MCF 10A (cell line): ENCODE measurements around the gene EFEMP2. TPM values are rescaled to one million over a fixed set of nuclear protein-coding genes. Genes with fewer than 3 reads are reported as not detected.
A peak's percentile ranks its signal among the peaks of the same experiment; 100 is the strongest.
"Not testable (repeated sequence)": the region's sequence is repeated elsewhere in the genome, so short reads cannot be mapped to it uniquely, and the experiment has no call there.

ENCODE experiments used
- BruUV-seq: library from RNA; stranded (reverse); fragments of 400-500 nt; replicated peaks from 2 replicates; lab custom pipeline; 2021; lab: Mats Ljungman, UMichigan
- CTCF ChIA-PET: fragments of 300-600 bp; sonication (Branson Sonifier 250); formaldehyde crosslinking; extraction: SDS; loops from one replicate; lab custom pipeline; 2021; ENCODE audit warnings: antibody characterized with exemption, inconsistent platforms; lab: Yijun Ruan, JAX
- POLR2A ChIA-PET: fragments of 300-600, 350-650 bp; sonication (Branson Sonifier 250); formaldehyde crosslinking; extraction: SDS; loops from one replicate; lab custom pipeline; 2020; ENCODE audit warnings: antibody characterized with exemption, inconsistent platforms; lab: Yijun Ruan, JAX
- DNase-seq: peaks from one replicate; pipeline ENCODE4 v3.0.0-alpha.2; 2018; ENCODE audit not compliant: unreplicated experiment
- H3K27ac Mint-ChIP-seq: one replicate; pipeline ENCODE4 v1.8.0; 2022; ENCODE audit warnings: mild to moderate bottlenecking, low read depth, mixed read lengths; ENCODE audit not compliant: unreplicated experiment
- H3K27me3 Mint-ChIP-seq: one replicate; pipeline ENCODE4 v1.8.0; 2022; ENCODE audit warnings: mixed read lengths; ENCODE audit not compliant: insufficient read depth, unreplicated experiment
- H3K36me3 Mint-ChIP-seq: one replicate; pipeline ENCODE4 v1.8.0; 2022; ENCODE audit warnings: mild to moderate bottlenecking, moderate library complexity, mixed read lengths; ENCODE audit not compliant: insufficient read depth, unreplicated experiment
- H3K4me1 Mint-ChIP-seq: one replicate; pipeline ENCODE4 v1.8.0; 2022; ENCODE audit warnings: mixed read lengths; ENCODE audit not compliant: insufficient read depth, unreplicated experiment
- H3K4me3 Mint-ChIP-seq: one replicate; pipeline ENCODE4 v1.8.0; 2022; ENCODE audit warnings: mild to moderate bottlenecking, moderate library complexity, mixed read lengths; ENCODE audit not compliant: unreplicated experiment
- H3K9me3 Mint-ChIP-seq: one replicate; pipeline ENCODE4 v1.8.0; 2022; ENCODE audit warnings: mixed read lengths; ENCODE audit not compliant: unreplicated experiment
- intact Hi-C: fragments of 100-400 bp; cut with micrococcal nuclease; formaldehyde crosslinking; loops from 2 replicates; pipeline ENCODE4 v1.14.1; 2022
- total RNA-seq: library from RNA; stranded (reverse); gene quantifications from 2 replicates; pipeline ENCODE4 v1.2.3, GENCODE V29; 2022
- TF ChIP-seq, protein P1 (sequence below): fragments of 200-600 bp; IDR thresholded peaks from one replicate; pipeline ENCODE4 v1.8.0; 2022; ENCODE audit warnings: antibody characterized with exemption, mild to moderate bottlenecking; ENCODE audit not compliant: unreplicated experiment

Gene EFEMP2
- total RNA-seq, 1 experiment from 2014 or later, result 2.4 TPM

DNA sequence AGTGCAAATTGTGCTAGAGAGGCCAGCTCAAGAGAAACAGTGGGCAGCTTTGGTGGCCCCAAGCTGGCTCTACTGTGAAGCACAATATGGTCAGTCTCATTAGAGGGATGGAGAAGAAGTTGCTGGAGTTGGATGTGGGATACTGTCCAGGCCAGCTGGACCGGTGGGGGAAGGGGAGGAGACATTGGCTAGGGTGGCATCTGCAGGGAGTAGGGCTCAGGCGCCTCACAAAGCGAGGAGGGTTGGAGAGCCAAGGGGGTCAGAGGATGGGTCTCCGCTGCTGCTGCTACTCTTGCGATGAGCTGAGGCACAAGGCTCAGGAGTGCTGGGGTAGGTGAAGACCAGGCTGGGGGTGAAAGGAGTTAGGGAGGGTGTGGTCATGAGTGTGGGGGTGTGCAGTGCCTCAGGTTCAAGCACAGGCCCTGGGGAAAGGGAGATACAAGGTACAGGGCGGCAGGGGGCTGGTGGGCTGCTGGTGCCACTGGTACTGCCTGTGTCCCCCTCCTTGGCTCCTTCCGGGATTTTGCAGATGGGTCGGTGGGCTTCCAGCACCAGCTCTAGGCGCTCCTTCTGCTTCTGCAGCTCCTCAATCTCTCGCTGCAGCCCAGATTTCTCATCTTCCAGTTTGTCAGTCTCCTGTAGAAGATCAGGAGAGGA lies 20.2 kb upstream of the EFEMP2 start:
- TF ChIP-seq, protein P1, sequence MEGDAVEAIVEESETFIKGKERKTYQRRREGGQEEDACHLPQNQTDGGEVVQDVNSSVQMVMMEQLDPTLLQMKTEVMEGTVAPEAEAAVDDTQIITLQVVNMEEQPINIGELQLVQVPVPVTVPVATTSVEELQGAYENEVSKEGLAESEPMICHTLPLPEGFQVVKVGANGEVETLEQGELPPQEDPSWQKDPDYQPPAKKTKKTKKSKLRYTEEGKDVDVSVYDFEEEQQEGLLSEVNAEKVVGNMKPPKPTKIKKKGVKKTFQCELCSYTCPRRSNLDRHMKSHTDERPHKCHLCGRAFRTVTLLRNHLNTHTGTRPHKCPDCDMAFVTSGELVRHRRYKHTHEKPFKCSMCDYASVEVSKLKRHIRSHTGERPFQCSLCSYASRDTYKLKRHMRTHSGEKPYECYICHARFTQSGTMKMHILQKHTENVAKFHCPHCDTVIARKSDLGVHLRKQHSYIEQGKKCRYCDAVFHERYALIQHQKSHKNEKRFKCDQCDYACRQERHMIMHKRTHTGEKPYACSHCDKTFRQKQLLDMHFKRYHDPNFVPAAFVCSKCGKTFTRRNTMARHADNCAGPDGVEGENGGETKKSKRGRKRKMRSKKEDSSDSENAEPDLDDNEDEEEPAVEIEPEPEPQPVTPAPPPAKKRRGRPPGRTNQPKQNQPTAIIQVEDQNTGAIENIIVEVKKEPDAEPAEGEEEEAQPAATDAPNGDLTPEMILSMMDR, result no peak
- no peaks in the 10 kb centered on the region for H3K27me3 Mint-ChIP-seq
- peak overlapping the region; percentile 71 for H3K27ac Mint-ChIP-seq
- peak overlapping the region; percentile 90 for H3K4me3 Mint-ChIP-seq
- no peaks in the 10 kb centered on the region for H3K9me3 Mint-ChIP-seq
- BruUV-seq, result no TSS peak
- no peak for DNase-seq
- intact Hi-C loops, result no loop called here
- peaks cover 75% of the 10 kb centered on the region for H3K36me3 Mint-ChIP-seq
- ChIA-PET CTCF (interaction anchor here (0.6 to 1.6 kb wide), 5 partner anchors 9 to 96 kb away, joined by 3 to 5 read pairs (median 4); no protein-coding TSS in a partner anchor), POLR2A (interaction anchor here (1.1 to 9.9 kb wide), 6 partner anchors 6 to 188 kb away, joined by 3 to 222 read pairs (median 56); partner anchors contain the start of genes CFL1, FOSL1 and MUS81)
- H3K4me1 Mint-ChIP-seq, result peaks cover 54% of the 10 kb centered on the region

DNA sequence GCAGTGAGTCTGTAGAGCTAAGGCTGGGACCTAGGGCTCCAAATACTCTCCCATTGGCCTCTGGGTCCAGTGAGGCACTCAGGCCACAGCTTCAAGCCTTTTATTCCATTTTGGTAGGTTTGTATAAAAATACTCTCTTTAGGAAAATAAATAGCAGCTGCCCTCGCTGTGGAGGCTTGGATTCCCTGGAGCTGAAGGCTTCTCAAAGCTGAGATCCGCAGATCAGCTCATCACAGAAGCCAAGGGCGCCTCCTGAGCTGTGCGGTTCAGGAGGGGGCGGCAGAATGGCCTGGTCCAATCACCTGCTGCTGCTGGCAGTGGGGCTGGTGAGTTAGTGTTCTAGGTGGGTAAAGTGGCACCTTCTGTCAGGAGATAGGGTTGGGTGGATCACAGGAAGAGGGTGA lies 19.5 kb upstream of the EFEMP2 start:
- BruUV-seq, H3K27me3 Mint-ChIP-seq, H3K9me3 Mint-ChIP-seq, DNase-seq, intact Hi-C loops: not testable (repeated sequence)
- H3K4me3 Mint-ChIP-seq, result peak overlapping the region; percentile 90
- CTCF ChIA-PET, result interaction anchor here (0.6 to 5.2 kb wide), 5 partner anchors 8 to 125 kb away, joined by 3 to 27 read pairs (median 3); no protein-coding TSS in a partner anchor
- POLR2A ChIA-PET, result interaction anchor here (1.1 to 9.9 kb wide), 8 partner anchors 7 to 188 kb away, joined by 3 to 222 read pairs (median 31); partner anchors contain the start of genes C11orf68, CFL1, FOSL1 and MUS81
- H3K4me1 Mint-ChIP-seq, result peaks cover 47% of the 10 kb centered on the region
- peak overlapping the region; percentile 71 for H3K27ac Mint-ChIP-seq
- peaks cover 72% of the 10 kb centered on the region for H3K36me3 Mint-ChIP-seq

- TF ChIP-seq, protein P1, result no peak
- Mint-ChIP-seq H3K36me3 (peaks cover 72% of the 10 kb centered on the region), H3K4me3 (peak overlapping the region; percentile 90), H3K4me1 (peaks cover 41% of the 10 kb centered on the region), H3K27me3 (no peaks in the 10 kb centered on the region), H3K9me3 (no peaks in the 10 kb centered on the region), H3K27ac (peak overlapping the region; percentile 90)
- intact Hi-C loops, result loop anchor here (1.0 kb wide), 1 partner anchor 20 kb away; no protein-coding TSS in a partner anchor
- CTCF ChIA-PET, result interaction anchor here (0.6 to 9.0 kb wide), 9 partner anchors 9 to 124 kb away, joined by 3 to 203 read pairs (median 5); partner anchors contain the start of gene FOSL1
- POLR2A ChIA-PET, result interaction anchor here (0.6 to 9.9 kb wide), 31 partner anchors 8 to 877 kb away, joined by 3 to 222 read pairs (median 5); partner anchors contain the start of genes BANF1, C11orf68, CFL1 and EIF1AD
- peak; percentile 41 for DNase-seq
- TSS peak; percentile 68 for BruUV-seq
These were observed 18.9 kb upstream of the EFEMP2 start for GRCh38 chr11:65891219-65892136.
